SK-N-SH (cell line): ENCODE measurements around the gene HDAC11. TPM values are rescaled to one million over a fixed set of nuclear protein-coding genes. Genes with fewer than 3 reads are reported as not detected.

Experiments
- CTCF ChIA-PET: fragments of 300-600, 350-600 bp; formaldehyde crosslinking; extraction: SDS; loops from one replicate; lab custom pipeline; 2021; lab: Yijun Ruan, JAX
- POLR2A ChIA-PET: fragments of 350-600 bp; sonication (Branson Sonifier 250); formaldehyde crosslinking; extraction: SDS; loops from one replicate; lab custom pipeline; 2020; ENCODE audit warnings: antibody characterized with exemption, inconsistent platforms; lab: Yijun Ruan, JAX
- DNase-seq: peaks from one replicate; pipeline ENCODE4 v3.0.0; 2012
- H2AFZ ChIP-seq: fragments of 200-600 bp; sonication (generic); 2 replicates; pipeline ENCODE4 v1.8.1; 2016; ENCODE audit warnings: antibody characterized with exemption, mild to moderate bottlenecking, low read depth
- H3F3A ChIP-seq: fragments of 200-600 bp; sonication (generic); replicated peaks from 2 replicates; pipeline ENCODE3; 2016; ENCODE audit warnings: antibody characterized with exemption, mild to moderate bottlenecking; ENCODE audit not compliant: insufficient read depth
- H3K27ac ChIP-seq, 2 experiments: fragments of 200-500 bp in 1 of 2; fragments of 200-600 bp in 1 of 2; sonication (Bioruptor generic) in 1 of 2; sonication (generic), shearing (Covaris generic) in 1 of 2; 2 replicates each; pipeline versions ENCODE4 v1.5.1 to v1.6.1; 2014 to 2016; ENCODE audit warnings: low read depth in 2 of 2, inconsistent platforms in 1 of 2, low read length in 1 of 2, mild to moderate bottlenecking in 1 of 2, mixed read lengths in 1 of 2
- H3K27me3 ChIP-seq: fragments of 200-600 bp; sonication (generic), shearing (Covaris generic); 2 replicates; pipeline ENCODE4 v1.6.1; 2016; ENCODE audit warnings: mixed run types; ENCODE audit not compliant: insufficient read depth
- H3K36me3 ChIP-seq, 2 experiments: fragments of 200-500 bp in 1 of 2; fragments of 200-600 bp in 1 of 2; sonication (Bioruptor generic) in 1 of 2; sonication (generic) in 1 of 2; replicated peaks in 1 of 2; 2 replicates each; pipeline versions ENCODE3 to v1.5.1; 2014 to 2016; ENCODE audit warnings: low read length in 1 of 2, mild to moderate bottlenecking in 1 of 2; ENCODE audit not compliant: insufficient read depth in 2 of 2, control insufficient read depth in 1 of 2
- H3K4me1 ChIP-seq, 2 experiments: fragments of 200-500 bp in 1 of 2; fragments of 200-600 bp in 1 of 2; sonication (Bioruptor generic) in 1 of 2; sonication (generic), shearing (Covaris generic) in 1 of 2; 2 replicates each; pipeline versions ENCODE4 v1.5.1 to v1.6.1; 2014 to 2016; ENCODE audit warnings: low read depth in 1 of 2, low read length in 1 of 2, mixed run types in 1 of 2; ENCODE audit not compliant: insufficient read depth in 2 of 2, control insufficient read depth in 1 of 2
- H3K4me2 ChIP-seq: fragments of 200-600 bp; sonication (generic), shearing (Covaris generic); 2 replicates; pipeline ENCODE4 v1.6.1; 2017; ENCODE audit warnings: mixed run types
- H3K4me3 ChIP-seq, 2 experiments: fragments of 200-500 bp in 1 of 2; fragments of 200-600 bp in 1 of 2; sonication (Bioruptor generic) in 1 of 2; sonication (generic), shearing (Covaris generic) in 1 of 2; 2 replicates each; pipeline versions ENCODE4 v1.5.1 to v1.8.1; 2014 to 2016; ENCODE audit warnings: low read depth in 2 of 2, inconsistent platforms in 1 of 2, low read length in 1 of 2, mild to moderate bottlenecking in 1 of 2, mixed read lengths in 1 of 2, moderate library complexity in 1 of 2
- H3K79me2 ChIP-seq: fragments of 200-600 bp; sonication (generic); 2 replicates; pipeline ENCODE4 v1.8.1; 2017; ENCODE audit warnings: mild to moderate bottlenecking; ENCODE audit not compliant: insufficient read depth
- H3K9ac ChIP-seq: fragments of 200-600 bp; sonication (generic); 2 replicates; pipeline ENCODE4 v1.6.1; 2017; ENCODE audit warnings: mixed run types
- H3K9me2 ChIP-seq: fragments of 200-600 bp; sonication (generic); 2 replicates; pipeline ENCODE4 v1.6.1; 2017; ENCODE audit warnings: mixed run types
- H3K9me3 ChIP-seq: fragments of 200-600 bp; sonication (generic); 2 replicates; pipeline ENCODE4 v1.6.1; 2017; ENCODE audit warnings: mixed run types, mild to moderate bottlenecking, moderate library complexity
- H4K20me1 ChIP-seq: fragments of 200-600 bp; sonication (generic); 2 replicates; pipeline ENCODE4 v1.6.1; 2017; ENCODE audit warnings: mild to moderate bottlenecking, mixed run types; ENCODE audit not compliant: insufficient read depth
- CHD2 ChIP-seq: fragments of 150-350 bp; IDR thresholded peaks from 2 replicates; pipeline ENCODE4 v1.6.1; 2018; ENCODE audit warnings: low read length; ENCODE audit not compliant: partially characterized antibody
- ELF1 ChIP-seq: IDR thresholded peaks from 2 replicates; pipeline ENCODE4 v1.4.0; 2012
- EZH2phosphoT487 ChIP-seq: fragments of 200-600 bp; sonication (generic); IDR thresholded peaks from 2 replicates; pipeline ENCODE4 v1.6.1; 2017; ENCODE audit warnings: low read depth, mixed run types, mild to moderate bottlenecking, antibody characterized with exemption, moderate library complexity, borderline replicate concordance
- FOXM1 ChIP-seq: IDR thresholded peaks from 2 replicates; pipeline ENCODE4 v1.4.0; 2012; ENCODE audit warnings: low read depth, mild to moderate bottlenecking
- GABPA ChIP-seq: IDR thresholded peaks from 2 replicates; pipeline ENCODE4 v1.4.0; 2012; ENCODE audit warnings: low read depth, mild to moderate bottlenecking
- JUND ChIP-seq: IDR thresholded peaks from 2 replicates; pipeline ENCODE4 v1.4.0; 2012
- MEF2A ChIP-seq: IDR thresholded peaks from 2 replicates; pipeline ENCODE4 v1.4.0; 2012; ENCODE audit warnings: low read depth, borderline replicate concordance
- NRF1 ChIP-seq: IDR thresholded peaks from 2 replicates; pipeline ENCODE4 v1.6.1; 2012; ENCODE audit warnings: low read depth, mild to moderate bottlenecking, low read length
- RCOR1 ChIP-seq: fragments of 150-350 bp; IDR thresholded peaks from 2 replicates; pipeline ENCODE4 v1.6.1; 2017; ENCODE audit warnings: antibody characterized with exemption, low read length
- SIN3A ChIP-seq: IDR thresholded peaks from 2 replicates; pipeline ENCODE4 v1.6.1; 2012; ENCODE audit warnings: low read depth, mild to moderate bottlenecking, low read length, moderate library complexity, borderline replicate concordance
- SMC3 ChIP-seq: IDR thresholded peaks from 2 replicates; pipeline ENCODE4 v1.6.1; 2012; ENCODE audit warnings: low read depth, low read length, improper control_type of control experiment
- TAF1 ChIP-seq: IDR thresholded peaks from 2 replicates; pipeline ENCODE4 v1.6.1; 2012; ENCODE audit warnings: low read depth, mild to moderate bottlenecking, low read length, moderate library complexity, borderline replicate concordance
- TEAD4 ChIP-seq: IDR thresholded peaks from 2 replicates; pipeline ENCODE4 v1.4.0; 2012; ENCODE audit warnings: mild to moderate bottlenecking, borderline replicate concordance; ENCODE audit not compliant: insufficient read depth
- WGBS: methylation state at CpG from one replicate; pipeline ENCODE4 v1.1.6; 2017; ENCODE audit warnings: low lambda C conversion rate; 5-methylcytosine and 5-hydroxymethylcytosine counted together
- polyA plus RNA-seq, 3 experiments: library from polyadenylated mRNA; depleted of rRNA; stranded (reverse); fragments of >200 nt; gene quantifications; 2 replicates each; pipeline ENCODE4 v1.2.3, GENCODE V29; 2012
- TF ChIP-seq, protein P1 (sequence below): fragments of 150-350 bp; IDR thresholded peaks from 2 replicates; pipeline ENCODE4 v1.6.1; 2016; ENCODE audit warnings: mild to moderate bottlenecking, low read depth, low read length

The HDAC11 gene
- polyA plus RNA-seq, 1 of the 3 experiments (the other 2 are of a cell fraction): 17.5 TPM

DNA sequence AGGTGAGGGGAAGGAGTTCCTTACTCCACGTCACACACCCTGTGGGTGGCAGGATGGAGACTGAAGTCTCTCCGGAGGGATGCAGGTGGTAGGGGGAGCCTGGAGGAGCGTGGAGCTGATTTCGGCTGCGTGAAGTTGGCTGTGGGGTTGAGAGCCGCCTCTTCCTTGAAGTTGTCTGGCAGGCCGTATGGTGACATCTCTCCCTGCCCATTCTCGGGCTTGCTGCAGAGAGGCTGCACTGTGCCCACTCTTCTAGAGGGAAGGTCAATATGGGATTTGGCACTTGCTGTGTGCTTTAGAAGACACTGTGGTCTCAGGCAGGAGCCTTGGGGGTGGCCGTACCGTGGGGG lies 55.4 kb downstream of the HDAC11 start:
- WGBS: 83% methylated on average over 8 of the region's 10 CpGs

DNA sequence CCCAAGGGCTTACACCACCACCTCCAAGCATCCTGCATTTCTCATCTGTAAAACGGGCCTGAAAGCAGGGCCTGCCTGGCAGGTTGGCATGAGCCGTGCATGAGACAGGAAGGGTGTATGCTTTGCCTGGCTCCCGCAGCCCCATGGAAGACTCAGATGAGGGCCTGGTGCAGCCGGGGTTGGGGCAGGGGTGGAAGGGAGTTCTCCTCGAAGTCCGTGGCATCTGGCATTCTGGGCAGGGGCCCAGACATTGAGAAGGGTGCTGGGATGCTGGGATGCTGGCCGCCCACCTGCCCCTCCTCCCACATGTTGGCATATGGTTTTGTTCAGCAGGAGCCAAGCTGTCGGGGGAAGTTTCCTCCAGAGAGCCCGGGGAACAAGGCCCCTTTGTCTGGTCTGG lies 55.8 kb downstream of the HDAC11 start:
- CTCF ChIA-PET: interaction anchor here (0.9 to 2.5 kb wide), 6 partner anchors 10 to 541 kb away, joined by 3 to 12 read pairs (median 5); no protein-coding TSS in a partner anchor
- Histone ChIP-seq H3K27ac (peak overlapping the region in 1 of 2 experiments; percentile 24; a peak in 1 of 4 replicates), H3K36me3 (no peaks in the 10 kb centered on the region), H4K20me1 (no peaks in the 10 kb centered on the region), H3F3A (peaks cover 3% of the 10 kb centered on the region), H2AFZ (no peak overlapping the region), H3K27me3 (no peaks in the 10 kb centered on the region)
- peak; percentile 74 for DNase-seq
- TF ChIP-seq SIN3A: no peak
- peak; percentile 30 for TF ChIP-seq CHD2
- no peak for TF ChIP-seq TAF1
- TF ChIP-seq, all 33 proteins: peak for 1
- Histone ChIP-seq H3K9me3 (no peaks in the 10 kb centered on the region), H3K4me3 (no peak overlapping the region), H3K9me2 (no peaks in the 10 kb centered on the region), H3K9ac (no peak overlapping the region), H3K4me1 (peaks cover 0 to 13% of the 10 kb centered on the region in 2 experiments; a peak in 1 of 4 replicates), H3K79me2 (no peaks in the 10 kb centered on the region), H3K4me2 (no peak overlapping the region)
- WGBS: 44% methylated on average over 7 of the region's 9 CpGs
- POLR2A ChIA-PET: no interaction called here

More for the DNA sequence above, 55.4 kb downstream of the HDAC11 start:
- H3K4me1 ChIP-seq: peaks cover 0 to 13% of the 10 kb centered on the region in 2 experiments; a peak in 1 of 4 replicates
- no peaks in the 10 kb centered on the region for H3K9me3 ChIP-seq
- no peaks in the 10 kb centered on the region for H3K36me3 ChIP-seq
- no peak overlapping the region for H2AFZ ChIP-seq
- ChIA-PET CTCF (interaction anchor here (0.5 to 2.5 kb wide), 6 partner anchors 10 to 343 kb away, joined by 3 to 12 read pairs (median 5); no protein-coding TSS in a partner anchor), POLR2A (no interaction called here)
- H3K9me2 ChIP-seq: no peaks in the 10 kb centered on the region
- TF ChIP-seq, protein P1, sequence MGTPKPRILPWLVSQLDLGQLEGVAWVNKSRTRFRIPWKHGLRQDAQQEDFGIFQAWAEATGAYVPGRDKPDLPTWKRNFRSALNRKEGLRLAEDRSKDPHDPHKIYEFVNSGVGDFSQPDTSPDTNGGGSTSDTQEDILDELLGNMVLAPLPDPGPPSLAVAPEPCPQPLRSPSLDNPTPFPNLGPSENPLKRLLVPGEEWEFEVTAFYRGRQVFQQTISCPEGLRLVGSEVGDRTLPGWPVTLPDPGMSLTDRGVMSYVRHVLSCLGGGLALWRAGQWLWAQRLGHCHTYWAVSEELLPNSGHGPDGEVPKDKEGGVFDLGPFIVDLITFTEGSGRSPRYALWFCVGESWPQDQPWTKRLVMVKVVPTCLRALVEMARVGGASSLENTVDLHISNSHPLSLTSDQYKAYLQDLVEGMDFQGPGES: no peak
- TF ChIP-seq CHD2 (no peak), SIN3A (no peak), NRF1 (no peak), GABPA (no peak), RCOR1 (no peak), EZH2phosphoT487 (no peak), JUND (no peak), FOXM1 (no peak), SMC3 (no peak), ELF1 (no peak), TEAD4 (no peak), MEF2A (no peak)
- H3F3A ChIP-seq: peaks cover 3% of the 10 kb centered on the region
- H3K4me3 ChIP-seq: no peak overlapping the region
- H3K27me3 ChIP-seq: no peaks in the 10 kb centered on the region
- no peak for DNase-seq
- H4K20me1 ChIP-seq: no peaks in the 10 kb centered on the region
- H3K9ac ChIP-seq: no peak overlapping the region
- no peaks in the 10 kb centered on the region for H3K79me2 ChIP-seq
- no peak overlapping the region; a peak in 1 of 4 replicates for H3K27ac ChIP-seq
- no peak overlapping the region for H3K4me2 ChIP-seq
